Measurements from ENCODE around the gene NACC2.

DNA sequence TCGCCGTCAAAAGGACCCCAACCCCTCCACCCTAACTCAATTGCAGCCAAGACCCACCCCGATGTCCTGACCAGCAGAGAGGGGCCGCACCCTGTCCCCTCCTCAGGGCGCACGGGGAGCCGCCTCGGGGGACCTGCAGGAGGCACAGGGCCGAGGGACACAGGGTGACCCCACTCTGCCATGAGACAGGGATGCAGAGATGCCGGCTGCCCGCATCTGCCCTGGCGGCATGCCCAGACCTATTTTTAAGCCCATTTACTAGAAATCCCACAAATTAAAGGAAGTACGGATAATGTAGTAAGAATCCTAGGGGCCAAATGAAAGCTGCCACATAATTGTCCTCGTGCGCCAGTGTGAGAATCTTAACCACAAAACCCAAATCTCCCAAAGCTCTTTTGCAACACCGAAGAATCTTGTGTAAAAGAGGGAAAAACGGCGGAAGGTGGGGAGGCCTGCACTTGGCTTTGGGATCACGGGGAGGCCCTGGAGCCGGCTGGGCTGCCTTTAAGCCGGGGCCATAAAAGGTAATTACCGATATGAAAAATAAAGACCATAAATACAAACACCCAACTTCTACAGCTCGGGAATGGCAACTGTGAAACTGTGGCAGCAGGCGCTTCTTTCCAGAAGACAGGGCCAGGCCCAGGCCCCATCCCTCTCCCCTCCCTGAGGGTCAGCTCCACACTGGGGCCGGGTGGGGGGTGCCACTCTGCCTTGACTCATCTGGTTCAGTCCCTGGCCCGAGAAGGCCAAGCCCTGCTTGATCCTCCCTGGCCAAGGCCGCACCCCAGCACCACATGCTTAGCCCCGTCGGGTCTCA is 35.0 kb downstream of the NACC2 start:
- TF ChIP-seq, protein P1, sequence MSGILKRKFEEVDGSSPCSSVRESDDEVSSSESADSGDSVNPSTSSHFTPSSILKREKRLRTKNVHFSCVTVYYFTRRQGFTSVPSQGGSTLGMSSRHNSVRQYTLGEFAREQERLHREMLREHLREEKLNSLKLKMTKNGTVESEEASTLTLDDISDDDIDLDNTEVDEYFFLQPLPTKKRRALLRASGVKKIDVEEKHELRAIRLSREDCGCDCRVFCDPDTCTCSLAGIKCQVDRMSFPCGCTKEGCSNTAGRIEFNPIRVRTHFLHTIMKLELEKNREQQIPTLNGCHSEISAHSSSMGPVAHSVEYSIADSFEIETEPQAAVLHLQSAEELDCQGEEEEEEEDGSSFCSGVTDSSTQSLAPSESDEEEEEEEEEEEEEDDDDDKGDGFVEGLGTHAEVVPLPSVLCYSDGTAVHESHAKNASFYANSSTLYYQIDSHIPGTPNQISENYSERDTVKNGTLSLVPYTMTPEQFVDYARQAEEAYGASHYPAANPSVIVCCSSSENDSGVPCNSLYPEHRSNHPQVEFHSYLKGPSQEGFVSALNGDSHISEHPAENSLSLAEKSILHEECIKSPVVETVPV (CRISPR knock-in tag; IDR thresholded peaks at IDR 0.05) = no peak
- TF ChIP-seq ZFP3 (CRISPR knock-in tag; IDR thresholded peaks at IDR 0.05) = peak; percentile 66; the same call in 1 of the 2 replicates
- TF ChIP-seq GLIS3 (CRISPR knock-in tag; IDR thresholded peaks at IDR 0.05) = no peak
- no peak for TF ChIP-seq TOX (CRISPR knock-in tag; IDR thresholded peaks at IDR 0.05; ENCODE audit: borderline replicate concordance)
- no peak for TF ChIP-seq ZFP30 (CRISPR knock-in tag; IDR thresholded peaks at IDR 0.05)
